HG02981 (cell line): ENCODE measurements around the gene POLN.
A peak's percentile ranks its signal among the peaks of the same experiment; 100 is the strongest.
"Not testable (repeated sequence)": the region's sequence is repeated elsewhere in the genome, so short reads cannot be mapped to it uniquely, and the experiment has no call there.

Experiments
- ATAC-seq: cut with Tn5 transposase; IDR thresholded peaks from one replicate; pipeline ENCODE4 v1.9.1; 2021; ENCODE audit warnings: mild to moderate bottlenecking, moderate library complexity; ENCODE audit not compliant: unreplicated experiment

The POLN gene

GRCh38 chr4:2044542-2045517 lies 197.1 kb downstream of the POLN start:
- ATAC-seq: no peak

DNA sequence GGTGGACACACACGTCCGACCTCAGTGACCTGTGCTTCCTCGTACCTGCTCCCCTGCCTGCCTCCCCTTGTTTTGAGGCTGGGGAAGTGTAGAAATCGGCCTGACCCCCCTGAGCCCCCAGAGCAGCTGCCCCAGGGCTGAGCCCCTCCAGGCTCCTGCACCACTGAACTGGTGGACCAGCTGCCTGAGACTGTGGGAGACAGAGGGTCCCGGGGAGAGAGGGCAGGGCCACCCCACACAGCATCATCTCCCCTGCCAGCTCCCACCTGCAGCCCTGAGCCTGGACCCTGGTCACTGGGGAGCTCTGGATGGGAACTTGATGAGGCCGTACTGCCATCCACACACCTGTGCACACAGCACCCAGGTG lies 197.8 kb downstream of the POLN start:
- no peak for ATAC-seq

DNA sequence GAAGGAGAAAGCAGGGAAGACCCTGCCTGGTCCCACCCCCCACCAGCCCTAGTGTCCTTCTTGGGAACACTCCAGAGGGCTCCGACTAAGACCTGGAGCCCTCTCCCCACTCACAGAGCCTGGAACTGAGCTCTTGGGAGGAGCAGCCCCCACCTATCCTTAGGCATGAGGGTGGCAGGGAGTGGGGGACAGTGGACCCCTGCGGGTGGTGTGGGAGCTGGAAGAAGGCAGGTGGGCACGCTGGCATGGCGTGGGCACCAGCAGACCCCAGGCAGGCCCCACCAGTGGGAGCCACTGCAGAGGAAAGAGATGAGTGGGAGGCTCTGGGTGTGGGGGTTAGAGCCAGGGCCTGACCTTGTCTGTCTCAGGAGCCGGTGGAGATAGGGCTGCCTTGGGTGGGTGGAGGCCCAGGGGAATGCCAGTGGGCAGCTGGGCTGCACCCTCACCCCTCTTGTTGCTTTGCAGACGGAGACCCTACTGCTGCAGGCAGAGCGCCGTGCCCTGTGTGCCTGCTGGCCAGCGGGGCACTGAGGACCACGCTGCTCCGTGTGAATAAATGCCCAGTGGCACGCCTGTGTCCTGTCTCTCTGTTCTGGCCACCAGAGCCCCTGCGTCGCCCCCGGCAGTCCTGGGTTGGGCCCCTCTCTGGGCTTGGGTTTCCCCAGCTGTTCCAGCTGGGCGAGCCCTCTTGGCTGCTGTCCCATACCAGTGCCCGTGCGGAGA lies 198.4 kb downstream of the POLN start:
- ATAC-seq: no peak

DNA sequence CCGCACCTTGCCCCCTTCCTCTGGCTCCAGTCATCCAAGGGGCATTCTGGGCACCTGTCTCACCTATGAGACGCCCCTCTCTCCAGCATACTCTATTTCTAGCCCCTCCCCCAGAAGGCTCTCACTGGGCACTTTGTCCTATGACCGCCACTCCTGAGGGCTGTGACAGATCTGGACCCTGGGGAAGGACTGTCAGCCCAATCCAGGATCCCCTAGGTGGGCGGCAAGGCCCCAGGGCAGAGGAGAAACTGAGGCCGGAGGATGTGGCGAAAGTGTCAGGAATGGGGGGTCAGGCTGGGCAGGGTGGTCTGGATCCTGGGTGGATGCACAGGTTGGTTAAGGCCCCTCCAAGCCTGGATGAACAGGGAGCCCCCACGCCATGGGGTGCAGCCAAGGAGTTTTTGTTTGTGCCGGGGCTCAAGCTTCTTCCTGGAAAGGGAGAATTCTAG lies 198.9 kb downstream of the POLN start:
- ATAC-seq: no peak

DNA sequence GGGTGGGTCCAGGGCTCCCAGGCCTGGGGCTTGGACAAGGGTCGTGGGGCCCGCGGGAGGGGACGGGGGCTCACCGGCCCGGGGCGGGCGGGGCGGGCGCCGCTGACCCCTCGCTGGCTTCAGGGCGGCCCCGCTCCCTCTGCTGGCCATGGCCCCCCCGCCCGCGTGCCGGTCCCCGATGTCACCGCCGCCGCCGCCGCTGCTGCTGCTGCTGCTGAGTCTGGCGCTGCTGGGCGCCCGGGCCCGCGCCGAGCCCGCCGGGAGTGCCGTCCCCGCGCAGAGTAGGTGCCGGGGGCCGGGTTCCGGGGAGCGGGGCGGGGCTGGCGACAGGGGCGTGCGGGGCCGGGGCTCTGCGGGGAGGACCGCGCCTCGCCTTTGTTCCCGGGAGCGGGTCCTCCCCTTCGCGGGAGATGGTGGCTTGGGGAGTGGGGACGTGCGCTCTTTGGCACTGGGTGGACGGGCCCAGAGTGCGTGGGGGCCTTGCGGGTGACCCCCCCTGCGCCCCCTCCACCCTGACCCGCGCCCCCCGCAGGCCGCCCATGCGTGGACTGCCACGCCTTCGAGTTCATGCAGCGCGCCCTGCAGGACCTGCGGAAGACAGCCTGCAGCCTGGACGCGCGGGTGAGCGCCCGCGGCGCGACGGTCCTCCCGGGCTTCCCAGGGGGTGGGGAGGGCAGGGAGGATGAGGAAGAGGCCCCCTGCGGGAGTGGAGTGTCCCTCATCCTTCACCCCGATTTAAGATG lies 199.5 kb downstream of the POLN start:
- ATAC-seq: peak; percentile 27

GRCh38 chr4:2041239-2042130 lies 200.4 kb downstream of the POLN start:
- peak; percentile 67 for ATAC-seq

DNA sequence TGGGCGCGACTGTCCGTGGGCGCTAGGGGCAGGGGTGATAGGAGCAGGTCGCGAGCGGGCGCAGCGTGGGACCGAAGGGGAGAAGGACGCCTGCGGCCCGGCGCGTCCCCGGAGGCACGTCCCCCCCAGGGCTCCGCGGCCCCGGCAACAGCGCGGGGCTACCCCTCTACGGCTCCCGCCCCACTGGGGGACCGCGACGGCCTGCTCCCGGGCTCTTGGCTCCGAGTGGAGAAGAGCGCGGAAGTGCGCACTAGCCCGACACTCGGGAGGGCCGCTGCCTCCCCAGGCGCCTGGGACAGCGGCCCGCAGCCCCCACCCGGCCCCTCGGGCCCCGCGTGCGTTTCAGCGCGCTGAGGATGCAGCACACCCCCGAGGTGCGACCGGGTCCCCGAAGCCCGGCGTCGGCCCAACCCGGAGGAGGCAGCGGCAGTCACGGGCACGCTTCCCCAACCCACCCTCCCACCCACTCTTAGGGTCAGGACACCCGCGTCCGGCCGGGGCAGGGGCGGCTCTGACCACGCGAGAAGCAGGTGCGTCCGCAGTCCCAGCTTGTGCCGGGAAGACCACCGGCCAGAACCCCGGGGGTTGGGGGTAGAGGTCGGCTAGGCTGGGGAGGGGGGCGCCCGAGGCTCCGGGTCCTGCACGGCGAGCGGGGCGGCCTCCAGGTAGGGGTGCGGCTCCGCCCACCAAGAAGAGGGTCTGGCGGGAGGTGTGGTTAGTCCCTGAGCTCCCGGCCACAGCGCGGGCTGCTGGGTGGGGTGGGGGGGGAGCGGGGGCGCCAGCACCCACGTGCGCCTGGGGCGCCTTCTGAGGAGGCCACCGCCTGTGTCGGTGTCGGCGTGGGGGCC lies 201.3 kb downstream of the POLN start:
- no peak for ATAC-seq

GRCh38 chr4:2036866-2037265 lies 205.1 kb downstream of the POLN start:
- no peak for ATAC-seq

DNA sequence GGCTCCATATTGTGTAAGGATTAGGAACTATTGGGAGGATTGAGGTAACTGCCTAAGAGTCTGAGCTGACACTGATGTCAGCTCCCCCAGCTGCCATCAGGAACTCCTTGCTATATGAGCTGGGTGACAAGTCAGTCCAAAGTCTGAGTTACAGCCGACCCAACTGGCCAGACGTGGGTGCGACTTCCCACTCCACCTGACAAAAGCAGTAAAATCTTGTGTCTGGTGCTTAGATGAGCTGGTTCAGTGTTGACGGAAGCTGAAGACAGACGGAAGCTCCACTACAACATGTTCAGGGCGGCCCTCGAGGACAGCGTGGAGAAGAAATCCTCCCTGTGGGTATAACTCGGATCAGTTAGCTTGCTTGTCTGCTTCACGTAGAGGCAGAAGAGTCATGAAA lies 205.6 kb downstream of the POLN start:
- ATAC-seq: no peak

DNA sequence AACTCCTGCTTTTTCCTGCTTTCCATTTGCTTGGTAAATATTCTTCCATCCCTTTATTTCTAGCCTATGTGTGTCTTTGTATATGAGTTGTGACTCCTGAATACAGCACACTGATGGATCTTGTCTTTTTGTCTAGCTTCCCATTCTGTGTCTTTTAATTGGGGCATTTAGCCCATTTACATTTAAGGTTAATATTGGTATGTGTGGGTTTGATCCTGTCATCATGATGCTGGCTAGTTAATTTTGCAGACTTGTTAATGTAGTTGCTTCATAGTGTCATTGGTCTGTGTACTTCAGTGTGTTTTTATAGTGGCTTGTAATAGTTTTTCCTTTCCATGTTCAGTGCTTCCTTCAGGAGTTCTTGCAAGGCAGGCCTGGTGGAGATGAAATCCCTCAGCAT lies 210.8 kb downstream of the POLN start:
- not testable (repeated sequence) for ATAC-seq

DNA sequence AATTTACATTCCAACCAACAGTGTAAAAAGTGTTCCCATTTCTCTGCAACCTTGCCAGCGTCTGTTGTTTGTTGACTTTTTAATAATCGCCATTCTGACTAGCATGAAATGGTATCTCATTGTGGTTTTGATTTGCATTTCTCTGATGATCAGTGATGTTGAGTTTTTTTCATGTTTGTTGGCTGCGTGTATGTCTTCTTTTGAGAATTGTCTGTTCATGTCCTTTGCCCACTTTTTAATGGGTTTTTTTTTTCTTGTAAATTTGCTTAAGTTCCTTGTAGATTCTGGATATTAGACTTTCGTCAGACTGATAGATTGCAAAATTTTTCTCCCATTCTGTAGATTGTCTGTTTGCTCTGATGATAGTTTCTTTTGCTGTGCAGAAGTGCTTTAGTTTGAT lies 214.8 kb downstream of the POLN start:
- not testable (repeated sequence) for ATAC-seq

DNA sequence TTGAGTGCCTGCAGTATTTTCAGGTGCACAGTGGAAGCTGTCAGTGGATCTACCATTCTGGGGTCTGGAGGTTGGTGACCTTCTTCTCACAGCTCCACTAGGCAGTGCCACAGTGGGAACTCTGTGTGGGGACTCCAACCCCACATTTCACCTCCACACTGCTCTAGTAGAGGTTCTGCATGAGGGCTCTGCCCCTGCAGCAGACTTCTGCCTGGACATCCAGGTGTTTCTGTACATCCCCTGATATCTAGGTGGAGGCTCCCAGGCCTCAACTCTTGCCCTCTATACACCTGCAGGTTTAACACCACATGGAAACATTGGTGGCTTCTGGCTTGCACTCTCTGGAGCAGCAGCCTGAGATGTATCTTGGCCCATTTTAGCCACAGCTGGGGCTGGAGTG lies 216.1 kb downstream of the POLN start:
- no peak for ATAC-seq

GRCh38 chr4:2024683-2025082 lies 217.2 kb downstream of the POLN start:
- no peak for ATAC-seq
